Head of caudate nucleus (tissue), 42 donors: Measurements from ENCODE around the gene DDIT3.

Source experiments
- DNase-seq, 42 donors: peaks; one replicate each; pipeline versions ENCODE4 v3.0.0 to v3.0.0-alpha.2; 2020 to 2021; ENCODE audit warnings: mixed read lengths in 7 of 42
- intact Hi-C: fragments of 100-400 bp; cut with DNase I; formaldehyde crosslinking; loops from one replicate; pipeline ENCODE4 v1.15.0; 2022

Gene DDIT3

GRCh38 chr12:57549203-57549908 is 29.0 kb upstream of the DDIT3 start:
- DNase-seq = no peak
- intact Hi-C loops = no loop called here

DNA sequence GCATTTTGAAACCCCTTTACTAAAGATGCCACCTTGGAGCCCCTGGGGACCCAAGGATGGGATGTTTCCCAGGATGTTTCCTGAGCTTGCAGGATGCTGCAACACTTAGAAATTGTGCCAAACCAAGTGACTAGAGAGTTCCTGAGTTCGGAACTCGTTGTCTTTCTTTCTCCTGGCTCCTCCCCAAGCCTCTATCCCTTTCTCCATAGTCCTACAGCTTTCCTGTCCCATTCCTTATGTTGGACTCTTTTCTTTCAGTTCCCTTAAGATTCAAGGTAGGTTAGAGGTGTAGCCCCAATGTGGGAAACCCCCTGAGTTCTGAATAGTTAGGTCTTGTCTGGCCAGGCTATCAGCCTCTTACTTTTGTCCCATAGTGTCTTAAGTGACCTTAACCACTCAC is 28.2 kb upstream of the DDIT3 start:
- intact Hi-C loops = no loop called here
- no peak for DNase-seq

GRCh38 chr12:57548013-57548315 is 27.6 kb upstream of the DDIT3 start:
- intact Hi-C loops = no loop called here

GRCh38 chr12:57547288-57548012 is 27.1 kb upstream of the DDIT3 start:
- intact Hi-C loops = no loop called here
- DNase-seq = peak in 2 of 42 donors; percentile 91 to 95

More at GRCh38 chr12:57548013-57548315, 27.6 kb upstream of the DDIT3 start:
- no peak for DNase-seq

DNA sequence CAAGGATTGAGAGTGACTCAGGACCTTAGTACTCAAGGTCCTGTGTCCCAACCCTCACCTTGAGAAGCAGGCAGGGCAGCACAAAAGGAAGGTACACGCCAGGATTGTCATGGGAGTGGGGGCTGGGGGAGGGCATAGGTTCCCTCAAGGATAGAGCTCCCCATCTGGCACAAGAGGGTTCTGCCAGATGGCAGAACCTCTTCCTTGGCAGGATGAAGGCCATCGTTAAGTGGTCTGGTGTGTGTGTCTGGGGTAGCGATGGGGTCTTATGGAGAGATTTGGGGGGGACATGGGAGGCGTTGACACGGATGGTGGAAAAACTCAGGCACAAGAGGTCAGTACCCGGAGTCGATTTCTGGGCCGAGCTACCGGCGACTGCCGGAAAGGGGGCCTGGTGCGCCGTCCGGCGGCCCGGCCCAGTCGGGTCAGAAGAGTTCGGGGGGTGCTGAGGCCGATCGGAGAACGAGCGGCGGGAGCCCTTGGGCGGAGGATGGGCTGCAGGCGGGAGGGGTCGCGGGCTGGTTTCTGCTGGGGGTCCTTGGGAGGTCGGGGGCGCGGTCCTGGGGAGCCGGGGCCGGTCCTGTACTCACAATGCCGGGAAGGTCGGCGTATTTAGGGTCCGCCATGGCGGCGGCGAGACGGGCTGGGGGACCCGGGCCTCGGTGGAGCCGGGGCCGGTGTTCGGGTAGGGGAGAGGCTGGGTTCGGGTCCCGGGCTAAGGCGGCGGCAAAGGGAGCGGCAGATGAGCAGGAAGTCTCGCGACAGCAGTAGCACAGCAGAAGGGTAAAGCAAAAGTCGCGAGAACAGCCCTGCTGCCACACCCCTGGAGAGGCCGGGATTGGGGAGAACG is 26.3 kb upstream of the DDIT3 start, which contains the start of gene DCTN2:
Gene DCTN2 (minus strand): TSS at position 755 of the 850 bp plus-strand sequence. CDS start 129 bp downstream, at position 626.
- intact Hi-C loops = no loop called here
- DNase-seq = peak in 40 of 42 donors; percentile 87 to 99 (median 97)

DNA sequence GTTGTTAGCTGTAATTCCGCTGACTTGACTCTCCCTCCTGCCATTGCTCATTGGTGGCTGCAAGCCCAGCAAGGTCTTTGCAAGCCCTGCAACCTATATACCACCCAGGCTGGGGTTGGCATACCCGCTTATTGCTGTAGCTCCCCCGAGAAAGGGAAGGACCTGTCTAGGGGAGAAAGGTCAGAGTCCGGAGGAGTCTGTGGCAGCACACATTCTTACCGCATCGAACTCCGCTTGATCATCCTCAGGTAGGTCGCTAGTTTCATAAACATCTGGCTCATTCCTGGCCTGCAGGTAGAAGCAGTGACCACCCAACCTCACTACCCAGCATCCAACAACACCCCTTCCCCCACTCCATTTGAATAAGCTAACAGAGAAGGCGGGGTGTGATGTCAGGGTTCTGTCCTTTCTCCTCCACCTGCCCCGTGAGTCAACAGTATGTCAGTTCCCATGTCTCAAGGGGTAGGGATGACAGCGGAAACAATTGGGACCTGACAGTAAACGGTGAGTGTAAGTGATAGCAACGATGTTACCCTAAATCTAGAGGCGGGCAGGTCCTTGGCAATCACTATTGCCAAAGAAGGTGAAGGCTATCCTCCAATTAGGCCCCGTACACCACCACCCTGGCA is 25.6 kb upstream of the DDIT3 start:
- intact Hi-C loops = no loop called here
- no peak for DNase-seq

GRCh38 chr12:57543581-57543980 is 23.3 kb upstream of the DDIT3 start:
- DNase-seq = peak in 4 of 42 donors; percentile 18 to 51 (median 26)
- intact Hi-C loops = no loop called here

DNA sequence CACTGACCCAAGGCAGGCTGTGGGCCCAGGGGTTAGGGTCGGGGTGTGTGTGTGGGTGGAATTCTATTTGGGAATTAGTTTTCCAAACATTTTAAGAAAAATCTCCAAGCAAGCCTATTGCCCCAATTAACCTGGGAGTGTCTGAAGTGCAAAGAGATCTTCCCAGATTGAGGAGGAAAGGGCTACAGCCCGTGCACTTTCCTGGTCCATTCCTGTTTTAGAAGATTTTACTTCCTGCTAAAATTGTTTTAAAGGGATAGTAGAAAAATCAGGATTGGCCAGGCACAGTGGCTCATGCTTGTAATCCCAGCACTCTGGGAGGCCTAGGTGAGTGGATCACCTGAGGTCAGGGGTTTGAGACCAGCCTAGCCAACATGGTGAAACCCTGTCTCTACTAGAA is 21.4 kb upstream of the DDIT3 start:
- DNase-seq = no peak
- intact Hi-C loops = no loop called here

DNA sequence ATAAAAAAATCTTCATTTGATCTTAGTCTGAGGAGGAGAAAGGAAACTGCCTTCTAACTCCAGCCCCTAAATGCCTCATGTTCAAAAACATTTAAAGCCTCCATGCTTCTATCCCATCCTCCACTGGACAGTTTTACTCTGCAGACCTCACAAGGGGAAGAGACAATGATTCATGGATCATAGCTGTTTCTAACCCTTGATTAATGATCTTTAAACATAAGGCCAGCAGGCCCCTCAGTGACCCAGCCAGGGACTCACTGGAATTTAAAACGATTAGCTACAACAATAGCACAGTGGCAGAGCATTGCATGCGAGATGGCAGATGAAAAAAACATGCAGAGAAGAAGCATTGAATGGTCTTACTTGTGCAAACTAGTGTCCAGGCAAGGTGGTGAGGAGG is 20.7 kb upstream of the DDIT3 start:
- no peak for DNase-seq
- intact Hi-C loops = no loop called here

DNA sequence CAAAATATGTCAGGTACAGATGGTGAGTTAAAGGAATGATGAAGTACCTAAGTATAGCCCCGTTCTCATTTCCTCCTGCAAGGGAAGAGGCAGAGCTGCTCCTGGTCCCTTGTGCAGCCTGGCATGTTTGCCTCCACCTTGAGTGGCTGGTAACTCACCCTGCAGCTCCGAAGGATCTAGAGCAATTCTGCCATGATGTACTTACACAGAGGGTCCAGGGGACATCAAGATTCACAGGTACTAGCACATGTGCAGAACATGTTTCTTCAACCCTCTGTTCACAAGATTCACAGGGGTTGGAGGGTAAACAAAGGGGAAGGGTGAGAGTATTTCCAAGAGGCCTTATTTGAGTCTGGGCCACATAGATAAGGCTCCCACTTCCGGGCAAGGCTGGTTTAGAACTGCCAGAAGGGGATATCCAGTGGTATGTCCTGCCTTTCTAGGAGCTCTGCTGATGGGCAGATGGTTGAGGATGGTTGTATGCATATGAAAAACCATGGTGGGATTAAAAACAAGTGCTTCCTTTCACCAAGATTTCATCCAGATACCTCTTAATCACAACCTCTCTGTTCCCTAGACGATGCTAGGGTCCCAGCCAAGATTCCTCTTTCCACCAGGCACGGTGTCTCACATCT is 18.9 kb upstream of the DDIT3 start:
- DNase-seq = no peak
- intact Hi-C loops = no loop called here

DNA sequence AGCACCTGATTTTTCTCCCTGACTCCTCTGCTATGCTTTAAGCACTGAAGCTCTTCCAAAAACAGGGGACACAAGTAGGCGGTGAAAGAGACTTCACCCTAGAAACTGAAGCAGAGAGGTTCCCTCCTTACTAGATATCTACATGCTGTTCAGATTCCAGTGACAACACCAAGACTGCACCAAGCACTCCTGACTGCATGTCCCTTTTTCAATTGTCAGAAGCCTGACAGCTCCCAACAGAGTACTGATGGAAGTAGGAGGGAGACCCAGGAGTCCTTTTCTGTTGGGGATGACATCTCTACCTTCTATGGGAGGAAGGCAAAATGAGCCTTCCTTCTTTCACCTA is 16.3 kb upstream of the DDIT3 start:
- intact Hi-C loops = no loop called here
- DNase-seq = peak in 20 of 42 donors; percentile 17 to 81 (median 56)

DNA sequence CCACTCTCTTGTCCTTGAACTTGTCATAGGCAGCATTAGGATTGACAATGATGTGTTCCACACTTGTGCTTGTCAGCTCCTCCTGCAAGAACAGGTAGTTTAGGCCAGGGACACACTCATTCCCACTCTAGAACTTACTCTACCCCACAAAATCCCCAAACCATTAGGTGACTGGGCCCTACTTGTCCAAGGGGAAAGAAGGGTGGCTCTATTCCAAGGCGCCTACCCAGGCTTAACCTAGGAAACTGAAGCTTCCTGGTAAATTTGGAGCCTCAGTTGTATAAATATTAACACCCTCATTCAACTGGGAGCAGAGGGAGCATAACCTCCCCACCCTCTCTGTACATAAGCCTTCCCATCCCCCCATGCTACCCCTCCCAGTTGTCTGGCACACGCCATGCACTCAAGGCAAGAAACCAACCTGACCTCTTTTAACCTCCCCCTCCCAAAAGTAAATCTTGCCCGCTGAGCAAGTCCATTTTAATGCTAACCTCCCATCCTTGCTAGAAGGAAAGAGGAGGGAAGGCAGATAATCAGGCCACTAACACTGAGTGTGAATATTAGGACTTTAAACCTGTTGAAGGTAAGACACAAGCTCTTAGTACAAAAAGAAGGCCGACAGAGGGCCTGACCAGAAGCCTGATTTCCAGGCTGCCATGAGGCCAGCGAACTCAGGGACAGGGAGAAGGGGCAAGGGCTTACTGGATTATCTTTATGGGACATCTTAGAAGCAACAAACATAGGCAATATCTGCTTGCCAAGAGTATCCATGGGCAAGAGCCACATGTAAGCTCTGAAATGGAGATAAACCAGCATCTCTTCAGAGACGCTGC is 15.7 kb upstream of the DDIT3 start:
- DNase-seq = no peak
- intact Hi-C loops = no loop called here

- intact Hi-C loops = no loop called here
- DNase-seq = no peak
Measured at GRCh38 chr12:57534991-57535543, 14.8 kb upstream of the DDIT3 start.

DNA sequence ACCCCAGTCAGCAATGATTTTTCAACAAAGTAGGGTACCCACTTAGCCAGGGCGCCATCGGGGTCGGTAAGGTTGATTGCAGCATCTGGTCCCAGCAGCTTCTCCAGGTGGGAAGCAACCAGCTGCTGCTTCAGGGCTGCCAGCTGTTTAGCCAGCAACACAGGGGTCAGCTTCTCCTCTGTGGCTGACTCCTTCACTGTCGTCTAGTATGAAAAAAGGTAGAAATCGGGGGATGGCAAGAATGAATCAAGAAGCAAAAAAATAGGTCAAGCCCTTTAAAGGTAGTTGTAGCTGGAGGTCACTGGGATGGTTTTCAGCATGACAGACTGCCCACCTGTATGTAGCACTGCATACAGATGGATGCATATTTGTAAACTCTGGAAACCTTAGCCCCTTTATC is 13.9 kb upstream of the DDIT3 start:
- no peak for DNase-seq
- intact Hi-C loops = no loop called here

- intact Hi-C loops = no loop called here
Measured at GRCh38 chr12:57533108-57533507, 12.8 kb upstream of the DDIT3 start.

DNA sequence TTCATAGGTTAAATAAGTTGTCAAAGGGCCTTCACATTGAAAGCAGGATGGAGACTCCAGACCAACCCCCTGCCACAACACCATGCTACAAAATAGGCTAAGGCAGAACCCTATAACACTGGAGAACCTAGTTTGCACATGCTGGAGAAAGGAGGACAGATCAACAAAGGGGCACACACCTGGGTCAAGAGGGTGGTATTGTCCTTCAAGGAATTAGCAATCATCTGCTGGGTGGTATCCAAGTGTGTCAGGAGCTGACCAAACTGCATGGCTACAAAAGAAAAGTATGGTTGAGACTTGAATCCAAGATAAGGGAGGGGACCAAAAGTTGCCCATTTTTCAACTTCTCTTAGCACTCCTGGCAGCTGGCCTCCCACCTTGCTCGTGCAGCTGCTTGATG is 11.5 kb upstream of the DDIT3 start:
- DNase-seq = no peak
- intact Hi-C loops = no loop called here

More at GRCh38 chr12:57533108-57533507, 12.8 kb upstream of the DDIT3 start:
- DNase-seq = peak in 18 of 42 donors; percentile 25 to 77 (median 56)

GRCh38 chr12:57530396-57531142 is 10.3 kb upstream of the DDIT3 start:
- no peak for DNase-seq
- intact Hi-C loops = no loop called here
